Fibroblast of villous mesenchyme (primary cell): ENCODE data around the gene SYNGR1. TPM values are rescaled to one million over a fixed set of nuclear protein-coding genes. Genes with fewer than 3 reads are reported as not detected.

Source experiments
- DNase-seq: peaks from one replicate; pipeline ENCODE4 v3.0.0-alpha.2; 2010; ENCODE audit warnings: low read depth
- H3K4me3 ChIP-seq: 2 replicates; pipeline ENCODE4 v1.5.1; 2011; ENCODE audit warnings: low read depth, mild to moderate bottlenecking, low read length
- total RNA-seq: library from RNA; depleted of rRNA; stranded (reverse); fragments of >200 nt; gene quantifications from 2 replicates; pipeline ENCODE4 v1.2.3, GENCODE V29; 2012
- TF ChIP-seq, protein P1 (sequence below): IDR thresholded peaks from 2 replicates; pipeline ENCODE4 v1.5.1; 2012; ENCODE audit warnings: low read depth, mild to moderate bottlenecking, low read length; ENCODE audit not compliant: insufficient read depth

Gene SYNGR1
- total RNA-seq, 1 donor = 8.6 TPM

DNA sequence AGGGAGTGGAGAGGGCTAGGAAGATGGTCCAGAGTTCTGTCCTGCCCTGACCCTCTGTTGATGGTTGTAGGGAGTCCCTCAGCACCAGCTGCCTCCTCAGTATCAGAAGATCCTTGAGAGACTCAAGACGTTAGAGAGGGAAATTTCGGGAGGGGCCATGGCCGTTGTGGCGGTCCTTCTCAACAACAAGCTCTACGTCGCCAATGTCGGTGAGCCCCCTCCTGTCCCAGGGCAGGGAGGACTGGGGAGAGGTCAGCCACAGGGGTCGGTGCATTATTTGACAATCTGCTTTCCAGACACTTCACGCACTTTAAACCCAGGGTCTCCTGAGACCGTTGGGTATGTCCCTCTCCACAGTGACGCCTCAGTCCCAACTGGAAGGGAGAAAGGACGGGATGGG is 67.8 kb downstream of the SYNGR1 start:
- no peak overlapping the region for H3K4me3 ChIP-seq
- DNase-seq = no peak
- TF ChIP-seq, protein P1, sequence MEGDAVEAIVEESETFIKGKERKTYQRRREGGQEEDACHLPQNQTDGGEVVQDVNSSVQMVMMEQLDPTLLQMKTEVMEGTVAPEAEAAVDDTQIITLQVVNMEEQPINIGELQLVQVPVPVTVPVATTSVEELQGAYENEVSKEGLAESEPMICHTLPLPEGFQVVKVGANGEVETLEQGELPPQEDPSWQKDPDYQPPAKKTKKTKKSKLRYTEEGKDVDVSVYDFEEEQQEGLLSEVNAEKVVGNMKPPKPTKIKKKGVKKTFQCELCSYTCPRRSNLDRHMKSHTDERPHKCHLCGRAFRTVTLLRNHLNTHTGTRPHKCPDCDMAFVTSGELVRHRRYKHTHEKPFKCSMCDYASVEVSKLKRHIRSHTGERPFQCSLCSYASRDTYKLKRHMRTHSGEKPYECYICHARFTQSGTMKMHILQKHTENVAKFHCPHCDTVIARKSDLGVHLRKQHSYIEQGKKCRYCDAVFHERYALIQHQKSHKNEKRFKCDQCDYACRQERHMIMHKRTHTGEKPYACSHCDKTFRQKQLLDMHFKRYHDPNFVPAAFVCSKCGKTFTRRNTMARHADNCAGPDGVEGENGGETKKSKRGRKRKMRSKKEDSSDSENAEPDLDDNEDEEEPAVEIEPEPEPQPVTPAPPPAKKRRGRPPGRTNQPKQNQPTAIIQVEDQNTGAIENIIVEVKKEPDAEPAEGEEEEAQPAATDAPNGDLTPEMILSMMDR = no peak

DNA sequence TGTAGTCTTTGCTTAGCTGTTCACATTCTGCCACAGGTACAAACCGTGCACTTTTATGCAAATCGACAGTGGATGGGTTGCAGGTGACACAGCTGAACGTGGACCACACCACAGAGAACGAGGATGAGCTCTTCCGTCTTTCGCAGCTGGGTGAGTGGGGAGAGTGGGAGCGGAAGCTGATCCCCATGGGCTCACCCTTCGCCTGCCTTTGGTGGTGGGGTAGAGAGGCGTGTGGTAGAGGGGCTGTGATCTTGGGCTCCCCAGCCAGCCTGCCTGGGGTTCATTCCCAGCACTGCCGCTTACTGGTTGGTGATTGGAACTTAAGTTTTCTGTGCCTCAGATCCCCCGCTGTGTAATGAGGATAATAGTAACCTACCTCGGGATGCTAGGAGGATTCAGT is 68.9 kb downstream of the SYNGR1 start:
- H3K4me3 ChIP-seq = no peak overlapping the region
- TF ChIP-seq, protein P1 = no peak
- DNase-seq = no peak

DNA sequence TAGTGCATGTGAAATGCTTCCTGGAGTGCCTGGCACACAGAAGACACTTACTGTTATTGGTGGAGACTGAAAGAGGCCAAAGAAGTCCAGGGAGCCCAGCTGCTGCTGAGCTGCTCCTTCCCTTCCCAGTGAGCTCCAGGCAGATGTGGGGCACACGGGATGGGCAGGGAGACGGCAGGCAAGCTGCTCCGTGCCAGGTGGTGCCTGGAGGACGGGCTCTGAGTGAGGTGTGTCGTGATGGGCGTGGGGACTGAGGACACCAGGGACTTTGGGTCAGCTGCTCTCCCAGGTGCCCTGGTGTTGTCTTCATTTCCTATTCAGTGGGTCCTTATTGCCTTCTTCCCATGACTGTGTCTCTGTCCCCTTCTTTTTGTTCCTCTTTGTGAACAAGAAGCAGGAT is 69.3 kb downstream of the SYNGR1 start:
- no peak overlapping the region for H3K4me3 ChIP-seq
- DNase-seq = no peak
- TF ChIP-seq, protein P1 = no peak

DNA sequence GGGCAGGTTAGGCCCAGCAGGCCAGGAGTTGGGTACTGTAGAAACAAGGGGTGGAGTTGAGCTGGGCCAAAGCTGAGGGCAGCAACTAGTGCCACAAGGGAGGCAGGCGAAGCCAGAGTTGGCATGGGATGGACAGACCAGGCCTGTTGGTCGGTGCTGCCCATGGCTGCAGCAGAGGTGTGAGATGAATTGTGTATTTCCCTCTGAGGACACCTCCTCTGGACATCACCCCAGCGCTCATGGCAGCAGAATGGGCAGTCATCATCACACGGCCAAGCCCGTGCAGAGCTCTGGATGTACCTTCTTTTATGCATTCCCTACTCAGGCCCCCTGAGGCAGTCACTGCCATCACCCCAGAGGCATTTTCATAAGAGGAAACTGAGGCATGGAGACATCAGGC is 70.1 kb downstream of the SYNGR1 start:
- TF ChIP-seq, protein P1 = no peak
- H3K4me3 ChIP-seq = no peak overlapping the region
- DNase-seq = no peak

DNA sequence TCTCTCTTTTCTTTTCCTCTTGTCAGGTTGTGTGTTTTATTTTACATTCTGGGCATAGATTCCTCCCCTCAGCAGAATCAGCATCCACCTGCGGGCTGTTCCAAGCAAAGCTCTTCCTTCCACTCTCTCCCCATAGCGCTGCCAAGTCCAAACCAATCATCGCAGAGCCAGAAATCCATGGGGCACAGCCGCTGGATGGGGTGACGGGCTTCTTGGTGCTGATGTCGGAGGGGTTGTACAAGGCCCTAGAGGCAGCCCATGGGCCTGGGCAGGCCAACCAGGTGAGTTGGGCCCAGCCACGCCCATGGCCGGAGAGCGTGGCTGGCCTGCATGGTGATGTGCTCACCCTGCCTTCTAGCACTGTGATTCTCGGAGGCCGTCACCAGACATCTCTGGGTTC is 71.9 kb downstream of the SYNGR1 start:
- TF ChIP-seq, protein P1 = no peak
- no peak for DNase-seq
- no peak overlapping the region for H3K4me3 ChIP-seq

DNA sequence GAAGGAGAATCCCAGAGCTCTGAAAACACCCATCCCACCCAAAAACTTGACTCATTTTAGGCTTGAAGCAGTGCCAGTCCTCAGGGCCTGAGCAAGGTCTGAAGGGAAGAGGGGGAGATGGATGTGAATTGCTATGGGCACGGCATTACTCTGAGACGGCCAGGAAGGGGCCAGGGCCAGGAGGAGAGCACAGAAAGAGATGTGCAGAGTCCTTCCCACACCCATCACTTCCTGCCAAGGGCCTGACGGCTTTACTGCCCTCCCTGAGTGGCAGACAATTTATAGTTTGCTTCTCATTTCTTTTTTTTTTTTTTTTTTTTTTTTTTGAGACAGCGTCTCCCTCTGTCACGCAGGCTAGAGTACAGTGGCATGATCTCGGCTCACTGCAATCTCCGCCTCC is 72.3 kb downstream of the SYNGR1 start:
- H3K4me3 ChIP-seq = no peak overlapping the region
- no peak for DNase-seq
- TF ChIP-seq, protein P1 = no peak

DNA sequence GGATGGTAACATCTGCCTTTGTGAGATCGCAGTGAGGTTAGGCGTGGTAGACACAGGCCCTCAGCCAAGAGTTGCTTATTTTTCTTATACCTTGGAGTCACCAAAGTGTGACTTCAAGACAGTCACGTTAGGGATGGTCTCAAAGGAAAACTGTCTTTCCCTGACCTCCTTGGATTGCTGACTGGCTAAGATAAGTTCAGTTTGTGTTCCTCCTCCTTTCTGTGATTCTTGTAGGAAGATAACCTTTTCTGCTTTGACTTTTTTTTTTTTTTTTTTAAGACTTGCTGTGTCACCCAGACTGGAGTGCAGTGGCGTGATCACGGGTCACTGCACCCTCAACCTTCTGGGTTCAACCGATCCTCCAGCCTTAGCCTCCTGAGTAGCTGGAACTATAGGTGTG is 72.9 kb downstream of the SYNGR1 start:
- TF ChIP-seq, protein P1 = no peak
- H3K4me3 ChIP-seq = no peak overlapping the region
- no peak for DNase-seq
